ENCODE data around the gene SLC6A11.

- TF ChIP-seq CTCF (IDR thresholded peaks at IDR 0.05), result no peak
- no peak for TF ChIP-seq POLR2AphosphoS5 (IDR thresholded peaks at IDR 0.05)
- no peak for TF ChIP-seq POLR2A (IDR thresholded peaks at IDR 0.05)
- no peak for TF ChIP-seq EP300 (IDR thresholded peaks at IDR 0.05)
Measured at GRCh38 chr3:10788451-10788850, 27.6 kb upstream of the SLC6A11 start.

All from gastroesophageal sphincter (tissue), 3 donors.